GM18508 (cell line): ENCODE results near the gene THSD7B.

Experiments
- ATAC-seq: cut with Tn5 transposase; IDR thresholded peaks from one replicate; pipeline ENCODE4 v1.9.1; 2021; ENCODE audit warnings: moderate number of reproducible peaks; ENCODE audit not compliant: insufficient read depth, unreplicated experiment

Gene THSD7B

GRCh38 chr2:137181370-137181769, 416.0 kb downstream of the THSD7B start:
- no peak for ATAC-seq

GRCh38 chr2:137182071-137182470, 416.7 kb downstream of the THSD7B start:
- ATAC-seq = no peak

- no peak for ATAC-seq
These were observed 418.0 kb downstream of the THSD7B start for GRCh38 chr2:137183206-137183898.

GRCh38 chr2:137185378-137186078, 420.2 kb downstream of the THSD7B start:
- no peak for ATAC-seq

GRCh38 chr2:137187216-137187615, 421.9 kb downstream of the THSD7B start:
- ATAC-seq = no peak

- no peak for ATAC-seq
These were observed 425.3 kb downstream of the THSD7B start for GRCh38 chr2:137190411-137191195.

GRCh38 chr2:137192366-137193310, 427.3 kb downstream of the THSD7B start:
- ATAC-seq = no peak

- ATAC-seq = no peak
These were observed 428.1 kb downstream of the THSD7B start for GRCh38 chr2:137193401-137193800.

- ATAC-seq = no peak
These were observed 428.8 kb downstream of the THSD7B start for GRCh38 chr2:137194111-137194510.

- ATAC-seq = no peak
These were observed 434.4 kb downstream of the THSD7B start for GRCh38 chr2:137199751-137200150.

- ATAC-seq = no peak
These were observed 437.0 kb downstream of the THSD7B start for GRCh38 chr2:137202318-137202717.

GRCh38 chr2:137205324-137205723, 440.0 kb downstream of the THSD7B start:
- no peak for ATAC-seq

- ATAC-seq = no peak
These were observed 440.7 kb downstream of the THSD7B start for GRCh38 chr2:137206069-137206468.

- no peak for ATAC-seq
These were observed 441.7 kb downstream of the THSD7B start for GRCh38 chr2:137207030-137207429.

GRCh38 chr2:137208431-137208891, 443.1 kb downstream of the THSD7B start:
- no peak for ATAC-seq

GRCh38 chr2:137210039-137210438, 444.7 kb downstream of the THSD7B start:
- no peak for ATAC-seq

- ATAC-seq = no peak
These were observed 446.4 kb downstream of the THSD7B start for GRCh38 chr2:137211761-137212160.

GRCh38 chr2:137220438-137220993, 455.2 kb downstream of the THSD7B start:
- no peak for ATAC-seq

- ATAC-seq = peak; percentile 85
These were observed 456.6 kb downstream of the THSD7B start for GRCh38 chr2:137221797-137222492.
